Transverse colon (tissue), 4 donors: ENCODE results near the gene DCLK2. TPM values are rescaled to one million over a fixed set of nuclear protein-coding genes. Genes with fewer than 3 reads are reported as not detected.

Source experiments
- DNase-seq: peaks from one replicate; pipeline ENCODE4 v3.0.0-alpha.2; 2019
- H3K27ac ChIP-seq, 4 donors: fragments of 200-600 bp; sonication (generic); 2 replicates each; pipeline ENCODE4 v1.5.1; 2016 to 2018; ENCODE audit warnings: inconsistent platforms in 4 of 4
- H3K27me3 ChIP-seq: fragments of 200-600 bp; sonication (generic); 2 replicates; pipeline ENCODE4 v1.5.1; 2017; ENCODE audit warnings: inconsistent platforms
- H3K36me3 ChIP-seq, 4 donors: fragments of 200-600 bp; sonication (generic); 2 replicates each; pipeline ENCODE4 v1.5.1; 2017 to 2019; ENCODE audit warnings: inconsistent platforms in 4 of 4
- H3K4me1 ChIP-seq, 4 donors: fragments of 200-600 bp; sonication (generic); 2 replicates each; pipeline ENCODE4 v1.5.1; 2017 to 2020; ENCODE audit warnings: inconsistent platforms in 4 of 4
- H3K4me3 ChIP-seq, 4 donors: fragments of 200-600 bp; sonication (generic); 1 replicate in 1 of 4; 2 replicates in 3 of 4; pipeline versions ENCODE4 v1.5.1 to v1.6.1; 2017 to 2019; ENCODE audit warnings: inconsistent platforms in 4 of 4
- H3K9me3 ChIP-seq, 2 donors: fragments of 200-600 bp; sonication (generic); 2 replicates each; pipeline ENCODE4 v1.5.1; 2017 to 2019; ENCODE audit warnings: inconsistent platforms in 2 of 2
- EP300 ChIP-seq: sonication (generic); formaldehyde crosslinking; IDR thresholded peaks from one replicate; pipeline ENCODE4 v1.6.1; 2017; ENCODE audit warnings: antibody characterized with exemption, low read depth
- POLR2A ChIP-seq: fragments of 450-650 bp; IDR thresholded peaks from one replicate; pipeline ENCODE4 v1.6.1; 2016; ENCODE audit warnings: antibody characterized with exemption, mild to moderate bottlenecking, moderate library complexity
- POLR2AphosphoS5 ChIP-seq, 3 donors: sonication (generic); formaldehyde crosslinking; IDR thresholded peaks; one replicate each; pipeline ENCODE4 v1.6.1; 2016; ENCODE audit warnings: antibody characterized with exemption in 3 of 3
- WGBS, 2 donors: methylation state at CpG; one replicate each; pipeline ENCODE4 v1.1.5; 2018; ENCODE audit warnings: low coverage in 1 of 2; 5-methylcytosine and 5-hydroxymethylcytosine counted together
- in situ Hi-C, 4 donors: fragments of 200-750 bp; cut with MboI; loops; one replicate each; pipeline versions ENCODE4 v1.15.0 to v1.15.1; 2017; ENCODE audit warnings: low sequenced_read_pairs in 3 of 4, low pct_ligation_motif_present in 1 of 4, low pct_unique_long_range_greater_than_20kb in 1 of 4
- intact Hi-C: fragments of 100-400 bp; cut with DNase I; formaldehyde crosslinking; loops from one replicate; pipeline ENCODE4 v1.15.1; 2023; ENCODE audit warnings: low total_unique reads
- total RNA-seq, 4 donors: library from RNA; depleted of rRNA; stranded (reverse); fragments of >200 nt; gene quantifications; one replicate each; pipeline ENCODE4 v1.1.0, GENCODE V29; 2016
- TF ChIP-seq, protein P1 (sequence below), 5 experiments: fragments of 200-600 bp in 3 of 5; fragments of 450-650 bp in 2 of 5; sonication (generic) in 3 of 5; IDR thresholded peaks; 1 replicate in 2 of 5; 2 replicates in 3 of 5; pipeline ENCODE4 v1.5.1; 2016 to 2017; ENCODE audit warnings: antibody characterized with exemption in 5 of 5, inconsistent platforms in 3 of 5, mild to moderate bottlenecking in 2 of 5, moderate library complexity in 1 of 5

The DCLK2 gene
- total RNA-seq, 4 donors from 2014 or later: 3.3 to 19.5 (median 7.5) TPM

DNA sequence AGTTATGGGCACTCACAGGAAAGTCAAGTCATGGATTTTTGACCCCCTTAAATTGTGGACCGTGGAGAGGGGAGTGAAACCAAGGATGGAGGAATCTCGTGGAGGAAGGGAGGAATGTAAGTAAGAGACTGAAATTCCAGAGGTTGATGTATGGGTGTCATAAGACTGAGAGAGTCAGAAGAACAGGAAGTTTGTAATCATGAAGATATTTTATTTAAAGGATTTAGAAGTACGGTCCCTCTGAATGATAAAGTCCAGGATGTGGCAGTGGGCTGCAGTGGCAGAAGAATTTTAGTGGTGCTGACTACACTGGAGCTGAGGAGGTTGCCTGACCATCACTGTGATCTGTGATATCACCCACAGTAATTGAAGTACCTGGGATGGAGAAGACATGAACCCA, 57.8 kb downstream of the DCLK2 start:
- Histone ChIP-seq H3K27me3 (no peaks in the 10 kb centered on the region), H3K36me3 (no peaks in the 10 kb centered on the region), H3K9me3 (no peaks in the 10 kb centered on the region), H3K27ac (no peak overlapping the region), H3K4me3 (no peak overlapping the region), H3K4me1 (peaks cover 0 to 10% (median 0%) of the 10 kb centered on the region in 4 donors)
- 78% methylated on average over 3 of the region's 3 CpGs; no CpG with 5 or more reads in 1 of the 2 donors for WGBS, 2 donors
- intact Hi-C loops: no loop called here
- DNase-seq: no peak
- TF ChIP-seq POLR2AphosphoS5 (IDR thresholded peaks at IDR 0.05) (no peak), POLR2A (no peak), EP300 (no peak)
- TF ChIP-seq, protein P1, sequence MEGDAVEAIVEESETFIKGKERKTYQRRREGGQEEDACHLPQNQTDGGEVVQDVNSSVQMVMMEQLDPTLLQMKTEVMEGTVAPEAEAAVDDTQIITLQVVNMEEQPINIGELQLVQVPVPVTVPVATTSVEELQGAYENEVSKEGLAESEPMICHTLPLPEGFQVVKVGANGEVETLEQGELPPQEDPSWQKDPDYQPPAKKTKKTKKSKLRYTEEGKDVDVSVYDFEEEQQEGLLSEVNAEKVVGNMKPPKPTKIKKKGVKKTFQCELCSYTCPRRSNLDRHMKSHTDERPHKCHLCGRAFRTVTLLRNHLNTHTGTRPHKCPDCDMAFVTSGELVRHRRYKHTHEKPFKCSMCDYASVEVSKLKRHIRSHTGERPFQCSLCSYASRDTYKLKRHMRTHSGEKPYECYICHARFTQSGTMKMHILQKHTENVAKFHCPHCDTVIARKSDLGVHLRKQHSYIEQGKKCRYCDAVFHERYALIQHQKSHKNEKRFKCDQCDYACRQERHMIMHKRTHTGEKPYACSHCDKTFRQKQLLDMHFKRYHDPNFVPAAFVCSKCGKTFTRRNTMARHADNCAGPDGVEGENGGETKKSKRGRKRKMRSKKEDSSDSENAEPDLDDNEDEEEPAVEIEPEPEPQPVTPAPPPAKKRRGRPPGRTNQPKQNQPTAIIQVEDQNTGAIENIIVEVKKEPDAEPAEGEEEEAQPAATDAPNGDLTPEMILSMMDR (IDR thresholded peaks at IDR 0.05): no peak
- in situ Hi-C loops: no loop called here

DNA sequence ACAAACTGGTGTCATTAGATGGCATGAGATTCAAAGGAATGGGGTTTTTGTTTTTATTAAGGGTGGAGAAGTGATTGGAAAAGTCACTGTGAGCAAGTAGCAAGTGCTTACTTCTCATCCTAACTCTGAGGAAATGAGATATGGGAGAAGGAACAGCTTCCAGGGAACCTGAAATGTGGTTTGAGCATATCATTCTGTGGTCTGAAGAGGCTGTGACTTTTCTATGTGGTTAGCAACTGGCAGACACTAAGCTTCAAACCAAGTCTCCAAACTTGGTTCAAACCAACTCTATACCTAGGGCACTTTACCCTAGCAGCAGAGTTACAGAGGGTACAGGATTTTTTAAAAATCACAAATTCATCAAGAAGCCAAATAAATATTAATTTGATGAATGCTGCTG, 58.2 kb downstream of the DCLK2 start:
- Histone ChIP-seq H3K4me3 (no peak overlapping the region), H3K4me1 (peaks cover 0 to 13% (median 0%) of the 10 kb centered on the region in 4 donors), H3K27ac (no peak overlapping the region), H3K36me3 (no peaks in the 10 kb centered on the region), H3K9me3 (no peaks in the 10 kb centered on the region), H3K27me3 (no peaks in the 10 kb centered on the region)
- TF ChIP-seq, protein P1 (IDR thresholded peaks at IDR 0.05): no peak
- TF ChIP-seq POLR2AphosphoS5 (IDR thresholded peaks at IDR 0.05) (no peak), POLR2A (no peak), EP300 (no peak)
- in situ Hi-C loops: no loop called here
- no peak for DNase-seq
- intact Hi-C loops: no loop called here

DNA sequence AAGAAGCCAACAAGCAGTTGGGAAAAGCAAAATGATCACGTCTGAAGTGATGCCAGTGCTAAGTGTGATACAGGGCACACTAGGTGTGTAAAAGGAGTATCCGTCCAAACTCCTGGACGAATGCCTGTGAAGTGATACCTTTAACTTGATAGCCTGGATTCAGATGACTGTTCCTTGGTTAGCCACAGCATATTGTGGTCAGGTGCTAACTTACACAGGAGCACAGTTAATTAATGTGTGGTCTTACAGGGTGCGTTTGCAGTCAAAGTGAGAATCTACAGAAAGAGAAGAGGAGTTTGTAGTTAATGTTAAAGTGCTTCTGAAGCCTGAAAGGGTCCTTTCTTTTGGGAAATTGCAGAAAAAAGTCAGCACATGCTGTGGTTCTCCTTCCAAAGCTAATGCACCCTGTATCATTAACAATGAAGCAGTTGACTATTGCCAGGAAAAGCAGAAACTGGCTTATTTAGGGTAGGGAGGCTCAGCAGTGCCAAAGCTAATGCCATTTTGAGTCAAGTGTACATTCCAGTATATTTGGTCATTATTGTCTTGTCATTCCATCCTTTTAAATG, 61.1 kb downstream of the DCLK2 start:
- Histone ChIP-seq H3K27me3 (no peaks in the 10 kb centered on the region), H3K4me3 (no peak overlapping the region), H3K27ac (no peak overlapping the region), H3K9me3 (no peaks in the 10 kb centered on the region), H3K36me3 (no peaks in the 10 kb centered on the region), H3K4me1 (peaks cover 0 to 13% (median 0%) of the 10 kb centered on the region in 4 donors)
- DNase-seq: no peak
- in situ Hi-C loops: no loop called here
- WGBS, 2 donors: 76 to 83% methylated on average over 4 of the region's 4 CpGs
- TF ChIP-seq EP300 (no peak), POLR2A (no peak), POLR2AphosphoS5 (IDR thresholded peaks at IDR 0.05) (no peak)
- TF ChIP-seq, protein P1 (IDR thresholded peaks at IDR 0.05): no peak
- intact Hi-C loops: no loop called here

DNA sequence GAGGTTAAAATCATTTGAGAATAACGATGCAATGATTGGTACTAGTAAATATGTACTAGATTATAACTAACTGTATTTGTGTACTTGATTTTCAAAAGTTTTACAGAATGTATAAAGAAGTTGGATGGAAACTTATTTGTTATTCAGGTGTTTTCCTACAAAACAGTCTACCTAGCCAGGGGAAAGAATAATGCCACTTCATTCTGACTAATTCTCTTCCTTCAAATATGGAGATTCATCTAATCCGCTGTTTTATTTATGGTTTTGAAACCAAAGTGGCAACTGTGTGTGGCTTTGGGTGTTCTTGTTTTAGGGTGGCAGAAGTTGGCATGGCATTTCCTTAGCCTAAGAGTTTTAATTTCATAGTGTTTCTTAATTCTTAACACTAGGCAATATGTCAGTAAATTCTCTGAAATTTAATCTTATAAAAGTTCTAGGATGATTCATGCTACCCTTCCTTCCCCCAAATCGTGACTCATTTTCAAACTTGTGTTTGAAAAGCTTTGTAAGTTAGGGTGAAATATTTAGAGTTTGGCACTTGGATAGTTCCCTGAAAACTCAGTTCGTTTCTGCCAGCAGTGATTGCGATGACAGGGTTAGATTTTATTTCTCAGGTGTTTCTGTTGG, 62.6 kb downstream of the DCLK2 start:
- Histone ChIP-seq H3K27ac (peak overlapping the region in 2 of 4 donors; percentile 2 to 27), H3K9me3 (no peaks in the 10 kb centered on the region), H3K36me3 (no peaks in the 10 kb centered on the region), H3K27me3 (no peaks in the 10 kb centered on the region), H3K4me3 (no peak overlapping the region), H3K4me1 (peaks cover 0 to 13% (median 0%) of the 10 kb centered on the region in 4 donors)
- 65% methylated on average over 5 of the region's 5 CpGs for WGBS, 2 donors
- no peak for DNase-seq
- intact Hi-C loops: no loop called here
- TF ChIP-seq EP300 (no peak), POLR2A (no peak), POLR2AphosphoS5 (IDR thresholded peaks at IDR 0.05) (no peak)
- TF ChIP-seq, protein P1 (IDR thresholded peaks at IDR 0.05): no peak
- in situ Hi-C loops: no loop called here
